NOMO-1 (cell line): Measurements from ENCODE around the gene BMERB1.
"Not testable (repeated sequence)": the region's sequence is repeated elsewhere in the genome, so short reads cannot be mapped to it uniquely, and the experiment has no call there.

Source experiments
- DNase-seq, 2 experiments: peaks; one replicate each; lab custom pipeline; 2025; ENCODE audit not compliant: unreplicated experiment in 2 of 2; lab: John Stamatoyannopoulos, UW

BMERB1 gene

GRCh38 chr16:15519790-15520189, 85.4 kb downstream of the BMERB1 start:
- no peak for DNase-seq

DNA sequence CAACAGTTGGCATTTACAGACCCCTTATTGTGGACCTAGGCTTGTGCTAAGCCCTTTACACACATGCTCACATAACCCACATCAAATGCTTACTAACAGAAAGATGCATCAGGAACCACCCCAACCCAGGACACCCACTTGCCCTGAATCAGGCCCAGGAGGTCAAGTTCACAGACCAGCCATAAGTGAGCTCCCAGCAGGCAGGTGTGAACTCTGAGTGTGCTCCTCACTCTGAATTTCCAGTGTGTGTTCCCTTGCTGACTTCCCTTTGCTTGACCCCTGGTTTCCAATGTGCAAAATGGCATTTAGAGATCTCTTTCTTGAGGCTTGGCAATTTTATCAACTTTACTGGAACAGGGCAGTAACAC, 87.0 kb downstream of the BMERB1 start:
- no peak for DNase-seq

GRCh38 chr16:15521758-15522509, 87.5 kb downstream of the BMERB1 start:
- DNase-seq, result no peak

DNA sequence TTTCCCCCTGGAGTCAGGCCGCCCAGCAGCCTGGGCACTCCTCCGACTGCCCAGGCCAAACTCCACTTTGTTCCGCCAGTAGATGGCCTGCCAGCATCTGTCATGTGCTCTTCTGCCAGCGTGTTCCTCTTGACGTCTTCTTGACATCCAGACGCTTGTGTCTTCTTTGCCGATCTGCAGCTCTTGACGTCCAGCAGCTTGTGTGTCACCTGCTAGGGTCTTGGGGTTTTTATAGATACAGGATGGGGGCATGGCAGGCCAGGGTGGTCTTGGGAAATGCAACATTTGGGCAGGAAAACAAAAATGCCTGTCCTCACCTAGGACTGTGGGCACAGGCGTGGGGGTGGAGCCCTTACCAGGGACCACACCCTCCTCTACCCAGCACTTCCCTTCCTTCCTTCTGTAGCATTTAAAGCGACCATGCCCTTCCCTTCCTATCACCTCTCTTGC, 88.7 kb downstream of the BMERB1 start:
- DNase-seq, result peak; percentile 73 to 81

DNA sequence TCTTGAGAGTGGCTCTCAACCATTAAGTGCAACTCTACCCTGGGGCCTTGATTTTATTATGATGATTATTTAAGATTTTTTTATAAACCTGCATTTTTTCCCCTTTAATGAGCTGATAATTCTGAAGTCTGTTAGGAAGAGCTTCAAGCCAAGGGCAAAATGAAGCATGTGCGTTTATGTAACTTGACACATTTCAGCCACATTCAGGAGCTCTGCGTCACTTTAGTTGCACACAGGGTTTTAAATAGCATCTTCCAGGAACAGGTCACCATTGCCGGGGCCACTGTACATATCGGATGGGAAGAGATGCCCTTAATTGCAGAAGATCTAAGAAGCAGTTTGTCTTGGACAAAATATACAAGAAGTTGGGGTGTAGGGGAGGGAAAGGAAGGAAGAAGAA, 89.6 kb downstream of the BMERB1 start:
- DNase-seq, result no peak

DNA sequence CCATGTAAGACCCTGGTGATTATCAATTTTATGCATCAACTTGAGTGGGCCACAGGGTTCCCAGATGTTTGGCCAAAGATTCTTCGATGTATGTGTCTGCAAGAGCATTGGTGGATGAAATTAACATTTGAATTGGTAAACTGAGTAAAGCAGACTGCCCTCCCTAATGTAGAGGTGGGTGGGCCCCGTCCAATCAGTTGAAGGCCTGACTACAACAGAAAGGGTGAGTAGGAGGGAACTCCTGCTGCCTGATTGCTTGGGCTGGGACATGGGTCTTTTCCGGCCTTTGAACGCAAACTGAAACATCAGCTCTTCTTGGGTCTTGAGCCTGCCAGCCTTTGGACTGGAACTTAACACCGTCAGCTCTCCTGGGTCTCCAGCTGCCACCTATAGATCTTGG, 90.6 kb downstream of the BMERB1 start:
- DNase-seq, result no peak

DNA sequence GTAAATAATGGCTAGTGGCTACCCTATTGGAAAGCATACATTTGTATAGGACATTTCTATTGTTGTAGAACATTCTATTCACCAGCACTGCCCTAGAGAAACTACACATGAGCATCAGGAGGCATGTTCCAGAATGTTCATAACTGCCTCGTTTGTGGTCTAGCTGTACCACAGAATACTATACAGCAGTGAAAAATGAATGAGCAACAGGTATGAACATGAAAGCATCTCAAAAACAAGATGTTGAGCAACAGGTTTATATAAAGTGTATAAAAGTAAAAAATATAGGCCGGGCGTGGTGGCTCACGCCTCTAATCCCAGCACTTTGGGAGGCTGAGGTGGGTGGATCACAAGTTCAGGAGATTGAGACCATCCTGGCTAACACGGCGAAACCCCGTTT, 91.7 kb downstream of the BMERB1 start:
- no peak for DNase-seq

GRCh38 chr16:15526731-15527130, 92.3 kb downstream of the BMERB1 start:
- DNase-seq, result no peak

DNA sequence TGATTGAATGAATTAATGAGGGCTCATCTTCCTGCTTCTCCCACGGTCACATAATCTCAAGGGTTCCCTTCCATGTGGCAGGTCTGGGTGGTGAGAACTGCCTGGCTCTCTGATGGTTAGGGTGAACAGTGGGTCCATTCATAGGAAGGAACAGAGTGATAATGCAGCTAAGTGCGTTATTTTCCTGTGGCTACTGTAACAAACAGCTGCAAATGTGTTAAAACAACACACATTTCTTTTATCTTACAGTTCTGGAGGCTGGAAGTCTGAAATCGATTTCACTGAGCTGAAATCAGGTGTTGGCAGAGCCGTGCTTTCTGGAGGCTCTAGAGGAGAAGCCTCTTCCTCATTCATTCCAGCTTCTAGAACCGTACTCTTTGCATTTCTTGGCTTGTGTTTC, 95.3 kb downstream of the BMERB1 start:
- no peak for DNase-seq

DNA sequence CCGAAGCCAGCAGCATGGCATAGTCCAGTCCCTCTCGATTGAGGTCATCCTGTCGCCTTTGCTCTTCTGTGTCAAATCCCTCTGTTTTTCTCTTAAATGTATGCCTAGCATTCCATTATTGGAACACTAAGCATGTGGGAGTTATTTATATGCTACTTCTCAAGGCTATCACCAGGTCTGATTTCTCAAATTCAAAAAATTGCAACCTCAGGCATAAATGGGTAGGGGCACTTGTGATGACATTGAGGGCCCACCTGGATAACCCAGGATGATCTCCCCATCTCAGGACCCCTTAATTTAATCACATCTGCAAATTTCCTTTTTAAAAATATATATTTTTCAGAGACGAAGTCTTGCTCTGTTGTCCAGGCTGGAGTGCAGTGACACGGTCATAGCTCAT, 95.7 kb downstream of the BMERB1 start:
- no peak for DNase-seq

DNA sequence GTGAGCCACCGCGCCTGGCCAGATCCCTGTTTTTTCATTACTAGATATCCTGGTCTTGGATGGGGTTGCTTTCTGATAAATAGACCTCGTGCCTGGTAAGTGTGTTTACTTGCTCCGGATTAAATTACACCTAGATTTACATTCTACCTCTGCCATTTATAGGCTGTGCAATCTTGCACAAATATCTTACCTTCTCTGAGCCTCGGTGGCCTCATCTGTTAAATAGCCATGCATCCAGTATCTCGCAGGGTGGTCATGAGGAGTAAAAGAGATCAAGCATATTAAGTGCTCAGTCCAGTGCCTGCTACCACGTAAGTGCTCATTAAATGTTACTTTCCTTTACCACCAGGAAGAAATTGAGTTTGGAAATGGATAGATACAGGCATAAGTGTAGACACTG, 98.4 kb downstream of the BMERB1 start:
- no peak for DNase-seq

DNA sequence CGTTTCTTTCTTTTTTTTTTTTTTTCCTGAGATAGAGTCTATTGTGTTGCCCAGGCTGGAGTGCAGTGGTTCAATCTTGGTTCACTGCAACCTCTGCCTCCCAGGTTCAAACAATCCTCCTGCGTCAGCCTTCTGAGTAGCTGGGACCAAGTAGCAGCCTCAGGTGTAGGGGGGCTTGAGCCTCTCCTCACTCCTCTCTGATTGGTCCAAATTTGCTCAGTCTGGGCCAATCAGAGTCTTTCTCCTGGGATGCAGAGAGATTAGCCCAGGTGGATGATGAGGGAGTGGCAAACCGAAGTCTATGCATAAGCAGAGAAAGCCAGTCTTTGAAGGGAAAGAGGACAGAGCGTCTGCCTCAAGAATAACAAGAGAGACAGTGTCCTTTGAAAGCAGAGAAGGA, 99.0 kb downstream of the BMERB1 start:
- no peak for DNase-seq

- no peak for DNase-seq
Measured at GRCh38 chr16:15535772-15536171, 101.4 kb downstream of the BMERB1 start.

- no peak for DNase-seq
Measured at GRCh38 chr16:15536843-15537242, 102.5 kb downstream of the BMERB1 start.

GRCh38 chr16:15538507-15538906, 104.1 kb downstream of the BMERB1 start:
- DNase-seq, result peak in 1 of 2 experiments; percentile 20

- DNase-seq, result no peak
Measured at GRCh38 chr16:15539197-15539596, 104.8 kb downstream of the BMERB1 start.

GRCh38 chr16:15542261-15542660, 107.9 kb downstream of the BMERB1 start:
- no peak for DNase-seq

- DNase-seq, result no peak
Measured at GRCh38 chr16:15542734-15543347, 108.5 kb downstream of the BMERB1 start.

GRCh38 chr16:15544405-15544804, 110.0 kb downstream of the BMERB1 start:
- DNase-seq, result no peak

GRCh38 chr16:15545544-15545943, 111.2 kb downstream of the BMERB1 start:
- DNase-seq, result no peak

- not testable (repeated sequence) for DNase-seq
Measured at GRCh38 chr16:15547072-15547767, 112.8 kb downstream of the BMERB1 start.

DNA sequence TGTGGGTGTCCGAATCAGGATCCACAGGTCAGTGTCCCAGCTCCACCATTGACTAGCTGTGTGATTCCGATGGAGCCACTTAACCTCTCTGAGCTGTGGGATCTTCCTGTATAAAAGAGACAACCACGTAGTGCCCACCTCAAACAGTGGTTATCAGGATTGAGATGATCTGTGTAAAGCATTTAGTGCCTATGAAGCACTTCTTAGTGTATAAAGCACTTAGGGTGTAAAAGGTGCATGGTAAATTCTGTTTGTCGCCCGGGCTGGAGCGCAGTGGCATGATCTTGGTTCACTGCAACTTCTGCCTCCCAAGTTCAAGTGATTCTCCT, 113.3 kb downstream of the BMERB1 start:
- DNase-seq, result no peak
